K562 (cell line): Measurements from ENCODE around the gene TNFRSF19. TPM values are rescaled to one million over a fixed set of nuclear protein-coding genes. Genes with fewer than 3 reads are reported as not detected.

Source experiments
- ATAC-seq: fragments of 200-7000 bp; cut with Tn5 transposase; 3 replicates; pipeline ENCODE4 v1.9.1; 2020; ENCODE audit warnings: moderate library complexity
- BruUV-seq: library from RNA; stranded (reverse); fragments of 400-500 nt; replicated peaks from 2 replicates; lab custom pipeline; 2021; lab: Mats Ljungman, UMichigan
- CTCF ChIA-PET: fragments of 300-600 bp; formaldehyde crosslinking; extraction: SDS; loops from one replicate; lab custom pipeline; 2021; ENCODE audit warnings: low intra/inter-chr PET ratio; lab: Yijun Ruan, JAX
- POLR2A ChIA-PET: fragments of 300-600, 350-650 bp; sonication (Branson Sonifier 250); formaldehyde crosslinking; extraction: SDS; loops from one replicate; lab custom pipeline; 2021; ENCODE audit warnings: antibody characterized with exemption, inconsistent platforms; lab: Yijun Ruan, JAX
- DNase-seq, 4 experiments: peaks; one replicate each; pipeline versions ENCODE4 v3.0.0 to v3.0.0-alpha.2; 2011 to 2018; ENCODE audit warnings: low spot score in 3 of 4, mixed read lengths in 3 of 4; ENCODE audit errors: extremely low read depth in 1 of 4
- FAIRE-seq: peaks from 2 replicates; lab custom pipeline; 2011; peaks lifted over from hg19 to GRCh38; lab: Jason Lieb, UNC
- H2AFZ ChIP-seq: 2 replicates; pipeline ENCODE4 v1.6.0; 2011; ENCODE audit warnings: low read depth, low read length, control low read depth, inconsistent platforms
- H3K27ac ChIP-seq: fragments of 200-600 bp; 3 replicates; pipeline ENCODE4 v1.8.0; 2011; ENCODE audit warnings: low read depth, mild to moderate bottlenecking, control low read depth, inconsistent platforms, low read length, moderate library complexity, mixed read lengths; ENCODE audit errors: extremely low read depth
- H3K27me3 ChIP-seq, 2 experiments: fragments of 300-600 bp in 1 of 2; 2 replicates in 1 of 2; 3 replicates in 1 of 2; pipeline versions ENCODE4 v1.6.0 to v1.8.0; 2011; ENCODE audit warnings: inconsistent platforms in 2 of 2, low read length in 2 of 2, mild to moderate bottlenecking in 1 of 2, mixed read lengths in 1 of 2, moderate library complexity in 1 of 2; ENCODE audit not compliant: control insufficient read depth in 2 of 2, insufficient read depth in 2 of 2
- H3K36me3 ChIP-seq: fragments of 300-600 bp; 3 replicates; pipeline ENCODE4 v1.8.0; 2011; ENCODE audit warnings: mild to moderate bottlenecking, low read length, inconsistent platforms; ENCODE audit not compliant: control insufficient read depth, insufficient read depth
- H3K4me1 ChIP-seq, 2 experiments: fragments of 200-600 bp in 1 of 2; replicated peaks in 1 of 2; 2 replicates in 1 of 2; 3 replicates in 1 of 2; pipeline versions ENCODE4 v1.5.1 to v1.8.0; 2011; ENCODE audit warnings: inconsistent platforms in 2 of 2, low read length in 2 of 2, mild to moderate bottlenecking in 1 of 2, mixed read lengths in 1 of 2, moderate library complexity in 1 of 2; ENCODE audit not compliant: control insufficient read depth in 2 of 2, insufficient read depth in 2 of 2
- H3K4me2 ChIP-seq: 2 replicates; pipeline ENCODE4 v1.6.1; 2011; ENCODE audit warnings: low read length, control low read depth, inconsistent platforms, mixed read lengths; ENCODE audit not compliant: insufficient read depth
- H3K4me3 ChIP-seq: fragments of 200-600 bp; sonication (generic), shearing (Covaris generic); 2 replicates; pipeline ENCODE4 v1.5.1; 2016; ENCODE audit warnings: control low read depth, inconsistent platforms
- H3K79me2 ChIP-seq: fragments of 200-600 bp; 3 replicates; pipeline ENCODE4 v1.8.0; 2011; ENCODE audit warnings: low read length, inconsistent platforms; ENCODE audit not compliant: control insufficient read depth, insufficient read depth
- H3K9ac ChIP-seq, 2 experiments: 2 replicates each; pipeline versions ENCODE4 v1.6.0 to v1.6.1; 2011; ENCODE audit warnings: low read depth in 2 of 2, low read length in 2 of 2, control low read depth in 1 of 2, inconsistent platforms in 1 of 2, mild to moderate bottlenecking in 1 of 2, mixed read lengths in 1 of 2; ENCODE audit not compliant: insufficient read depth in 1 of 2
- H3K9me1 ChIP-seq: one replicate; pipeline ENCODE4 v1.6.0; 2011; ENCODE audit warnings: inconsistent platforms, mild to moderate bottlenecking, low read length, moderate library complexity; ENCODE audit not compliant: control insufficient read depth, insufficient read depth
- H3K9me3 ChIP-seq: replicated peaks from 2 replicates; pipeline ENCODE4 v1.5.1; 2011; ENCODE audit warnings: low read depth, low read length, inconsistent platforms; ENCODE audit not compliant: control insufficient read depth, insufficient read depth
- H4K20me1 ChIP-seq: replicated peaks from 2 replicates; pipeline ENCODE4 v1.6.1; 2011; ENCODE audit warnings: low read length, inconsistent platforms, mixed read lengths; ENCODE audit not compliant: control insufficient read depth, insufficient read depth
- E2F4 ChIP-seq: sonication (generic); formaldehyde crosslinking; IDR thresholded peaks from 2 replicates; pipeline ENCODE4 v1.8.0; 2022; ENCODE audit warnings: mild to moderate bottlenecking, low read depth, missing genetic modification reagents
- KDM1A ChIP-seq, 2 experiments: fragments of 450-650 bp; IDR thresholded peaks; 2 replicates each; pipeline ENCODE4 v1.6.1; 2016; ENCODE audit warnings: mild to moderate bottlenecking in 2 of 2
- KDM4B ChIP-seq, 2 experiments: fragments of 450-650 bp in 1 of 2; sonication (generic) in 1 of 2; IDR thresholded peaks; 2 replicates each; pipeline ENCODE4 v1.6.1; 2016 to 2017; ENCODE audit warnings: borderline replicate concordance in 2 of 2, antibody characterized with exemption in 1 of 2, low read depth in 1 of 2, mild to moderate bottlenecking in 1 of 2
- MEF2D ChIP-seq: conservative IDR thresholded peaks from 2 replicates; pipeline ENCODE4 v1.6.1; 2016; ENCODE audit warnings: low read depth, missing genetic modification characterization, missing compliant biosample characterization
- MXI1 ChIP-seq: IDR thresholded peaks from 2 replicates; pipeline ENCODE4 v1.6.1; 2011; ENCODE audit warnings: low read depth, mild to moderate bottlenecking, improper control_type of control experiment, low read length
- MYNN ChIP-seq, 2 experiments: sonication (generic); formaldehyde crosslinking in 1 of 2; IDR thresholded peaks; 2 replicates each; pipeline versions ENCODE4 v1.5.0 to v1.6.1; 2016 to 2020; ENCODE audit warnings: antibody characterized with exemption in 1 of 2, missing genetic modification reagents in 1 of 2
- PHF21A ChIP-seq: fragments of 450-650 bp; IDR thresholded peaks from 2 replicates; pipeline ENCODE4 v1.6.1; 2017; ENCODE audit warnings: low read depth, borderline replicate concordance
- PPARD ChIP-seq: fragments of 250-450 bp; sonication (Bioruptor Pico); IDR thresholded peaks from 2 replicates; pipeline ENCODE4 v1.8.0; 2022; ENCODE audit warnings: inconsistent platforms, mild to moderate bottlenecking, moderate library complexity
- PTBP1 ChIP-seq: fragments of 200-400 bp; formaldehyde crosslinking; IDR thresholded peaks from 2 replicates; pipeline ENCODE4 v1.6.1; 2017; ENCODE audit warnings: low read depth, low read length
- RUNX1 ChIP-seq: sonication (generic); IDR thresholded peaks from 2 replicates; pipeline ENCODE4 v1.6.1; 2016; ENCODE audit warnings: antibody characterized with exemption, low read depth
- SETDB1 ChIP-seq: IDR thresholded peaks from one replicate; pipeline ENCODE4 v1.6.1; 2012; ENCODE audit warnings: low read length, control low read depth, inconsistent platforms
- SFPQ ChIP-seq: fragments of 200-400 bp; formaldehyde crosslinking; IDR thresholded peaks from 2 replicates; pipeline ENCODE4 v1.6.1; 2017; ENCODE audit warnings: mild to moderate bottlenecking, low read depth, low read length, moderate library complexity
- SMARCC2 ChIP-seq: fragments of 450-650 bp; IDR thresholded peaks from 2 replicates; pipeline ENCODE4 v1.6.1; 2017; ENCODE audit warnings: antibody characterized with exemption, moderate library complexity, mild to moderate bottlenecking, low read depth
- THRA ChIP-seq: fragments of 450-650 bp; IDR thresholded peaks from 2 replicates; pipeline ENCODE4 v1.6.1; 2017; ENCODE audit warnings: mild to moderate bottlenecking, moderate library complexity
- ZBTB34 ChIP-seq: fragments of 250-450 bp; sonication (Bioruptor Pico); IDR thresholded peaks from 2 replicates; pipeline ENCODE4 v1.8.0; 2021; ENCODE audit warnings: mild to moderate bottlenecking, moderate library complexity
- ZNF165 ChIP-seq: fragments of 250-450 bp; sonication (Bioruptor Pico); IDR thresholded peaks from 2 replicates; pipeline ENCODE4 v1.4.0; 2020; ENCODE audit warnings: borderline replicate concordance
- ZNF175 ChIP-seq: fragments of 200-800 bp; sonication (Bioruptor generic); IDR thresholded peaks from 2 replicates; pipeline ENCODE4 v1.6.1; 2016; ENCODE audit warnings: low read depth, mild to moderate bottlenecking, missing genetic modification characterization, missing compliant biosample characterization
- ZNF347 ChIP-seq: fragments of 450-650 bp; formaldehyde crosslinking; IDR thresholded peaks from 2 replicates; pipeline ENCODE4 v1.4.0; 2020; ENCODE audit warnings: low read depth, mild to moderate bottlenecking, moderate library complexity
- ZNF778 ChIP-seq: fragments of 450-650 bp; formaldehyde crosslinking; IDR thresholded peaks from 2 replicates; pipeline ENCODE4 v1.4.0; 2020; ENCODE audit warnings: mild to moderate bottlenecking, moderate library complexity
- WGBS: fragments of 100-300 bp; shearing (Covaris generic); methylation state at CpG from one replicate; pipeline ENCODE4 v1.1.6; 2016; ENCODE audit warnings: low coverage, mixed read lengths; ENCODE audit not compliant: insufficient coverage; ENCODE audit errors: missing lambda C conversion rate; 5-methylcytosine and 5-hydroxymethylcytosine counted together
- in situ Hi-C: fragments of 300-500 bp; cut with MboI; formaldehyde crosslinking; loops from 4 replicates; pipeline ENCODE4 v1.15.0; 2018; ENCODE audit warnings: inconsistent platforms, mixed read lengths
- intact Hi-C: fragments of 100-400 bp; cut with micrococcal nuclease; formaldehyde crosslinking; loops from 2 replicates; pipeline ENCODE4 v1.14.2; 2022
- polyA plus RNA-seq, 8 experiments: library from polyadenylated mRNA; depleted of rRNA in 4 of 8; stranded (reverse) in 5 of 8; unstranded in 3 of 8; fragments of >200 nt; fragmentation: Nextera tagmentation in 2 of 8; fragmentation: Illumina TruSeq in 1 of 8; extraction: Ambion mirVana in 2 of 8; extraction: Trizol in 1 of 8; gene quantifications; 2 replicates each; pipeline versions ENCODE4 v1.2.1 to v1.2.3, GENCODE V29; 2011 to 2014; ENCODE audit warnings: inconsistent platforms in 1 of 8, missing spikeins in 1 of 8
- total RNA-seq, 7 experiments: library from RNA; depleted of rRNA in 6 of 7; stranded (reverse); fragments of >200 nt in 6 of 7; fragmentation: Illumina TruSeq in 2 of 7; extraction: Trizol in 2 of 7; gene quantifications; 2 replicates each; pipeline versions ENCODE4 v1.2.1 to v1.2.3, GENCODE V29; 2011 to 2021; ENCODE audit warnings: low replicate concordance in 1 of 7

The TNFRSF19 gene
- total and polyA plus RNA-seq, 9 of the 15 experiments (the other 6 are each of a cell fraction or from before 2014, with no cell fraction given), result 0.01 to 0.07 TPM; not detected in 7

GRCh38 chr13:23655321-23655720, 85.1 kb downstream of the TNFRSF19 start:
- FAIRE-seq (no peak), DNase-seq (no peak), ATAC-seq (no peak)
- in situ Hi-C loops, result no loop called here
- Histone ChIP-seq H3K4me3 (no peak overlapping the region), H4K20me1 (no peaks in the 10 kb centered on the region), H3K36me3 (no peaks in the 10 kb centered on the region), H2AFZ (no peak overlapping the region), H3K4me1 (no peaks in the 10 kb centered on the region), H3K27ac (no peak overlapping the region), H3K79me2 (no peaks in the 10 kb centered on the region), H3K9me1 (no peaks in the 10 kb centered on the region), H3K9ac (no peak overlapping the region), H3K27me3 (peaks cover 0 to 6% of the 10 kb centered on the region in 2 experiments; a peak in 2 of 5 replicates), H3K9me3 (no peaks in the 10 kb centered on the region), H3K4me2 (no peak overlapping the region)
- 0% methylated on average over 3 of the region's 3 CpGs for WGBS
- TF ChIP-seq ZNF165 (CRISPR knock-in tag), result no peak
- TF ChIP-seq MXI1, result no peak
- TF ChIP-seq ZNF778 (CRISPR knock-in tag), result no peak
- no peak for TF ChIP-seq PTBP1
- TF ChIP-seq ZNF347 (CRISPR knock-in tag), result no peak
- TF ChIP-seq KDM4B (IDR thresholded peaks at IDR 0.05; ENCODE audit: borderline replicate concordance in 2 of 2, low read depth in 1 of 2), result no peak
- no peak for TF ChIP-seq THRA
- TF ChIP-seq PPARD (CRISPR knock-in tag), result no peak
- no peak for TF ChIP-seq SETDB1
- TF ChIP-seq ZBTB34 (CRISPR knock-in tag), result no peak
- TF ChIP-seq MYNN (IDR thresholded peaks at IDR 0.05), result no peak
- TF ChIP-seq MYNN (CRISPR knock-in tag; IDR thresholded peaks at IDR 0.05), result no peak
- no peak for TF ChIP-seq MEF2D (tag)
- no peak for TF ChIP-seq E2F4 (CRISPR knock-in tag)
- no peak for TF ChIP-seq ZNF175 (CRISPR knock-in tag)
- TF ChIP-seq RUNX1, result no peak
- TF ChIP-seq SFPQ, result no peak
- no peak for TF ChIP-seq SMARCC2
- no peak for TF ChIP-seq KDM1A (IDR thresholded peaks at IDR 0.05)
- TF ChIP-seq PHF21A, result no peak
- intact Hi-C loops, result no loop called here
- CTCF ChIA-PET, result no interaction called here
- BruUV-seq, result no TSS peak
- POLR2A ChIA-PET, result no interaction called here
